Neural cell (in vitro differentiated cells): ENCODE measurements around the gene COL27A1.

Experiments used
- EZH2 ChIP-seq: fragments of 200-600, 300-800 bp; shearing (Covaris generic), sonication (generic); IDR thresholded peaks from 2 replicates; pipeline ENCODE4 v1.6.1; 2014; ENCODE audit warnings: antibody characterized with exemption, low read length, borderline replicate concordance, mild to moderate bottlenecking; ENCODE audit not compliant: insufficient read depth, poor library complexity, severe bottlenecking
- POLR2AphosphoS5 ChIP-seq: IDR thresholded peaks from 2 replicates; pipeline ENCODE4 v1.6.1; 2012
- RAD21 ChIP-seq: fragments of 450-650 bp; conservative IDR thresholded peaks from 2 replicates; pipeline ENCODE4 v1.6.1; 2014; ENCODE audit warnings: antibody characterized with exemption, mild to moderate bottlenecking, moderate library complexity
- TF ChIP-seq, protein P1 (sequence below): fragments of 450-650 bp; IDR thresholded peaks from 2 replicates; pipeline ENCODE4 v1.5.1; 2014; ENCODE audit warnings: antibody characterized with exemption, mild to moderate bottlenecking, moderate library complexity; ENCODE audit not compliant: poor library complexity, severe bottlenecking
- TF ChIP-seq, protein P2 (sequence below): IDR thresholded peaks from 2 replicates; pipeline ENCODE4 v1.6.1; 2012; ENCODE audit warnings: borderline replicate concordance

DNA sequence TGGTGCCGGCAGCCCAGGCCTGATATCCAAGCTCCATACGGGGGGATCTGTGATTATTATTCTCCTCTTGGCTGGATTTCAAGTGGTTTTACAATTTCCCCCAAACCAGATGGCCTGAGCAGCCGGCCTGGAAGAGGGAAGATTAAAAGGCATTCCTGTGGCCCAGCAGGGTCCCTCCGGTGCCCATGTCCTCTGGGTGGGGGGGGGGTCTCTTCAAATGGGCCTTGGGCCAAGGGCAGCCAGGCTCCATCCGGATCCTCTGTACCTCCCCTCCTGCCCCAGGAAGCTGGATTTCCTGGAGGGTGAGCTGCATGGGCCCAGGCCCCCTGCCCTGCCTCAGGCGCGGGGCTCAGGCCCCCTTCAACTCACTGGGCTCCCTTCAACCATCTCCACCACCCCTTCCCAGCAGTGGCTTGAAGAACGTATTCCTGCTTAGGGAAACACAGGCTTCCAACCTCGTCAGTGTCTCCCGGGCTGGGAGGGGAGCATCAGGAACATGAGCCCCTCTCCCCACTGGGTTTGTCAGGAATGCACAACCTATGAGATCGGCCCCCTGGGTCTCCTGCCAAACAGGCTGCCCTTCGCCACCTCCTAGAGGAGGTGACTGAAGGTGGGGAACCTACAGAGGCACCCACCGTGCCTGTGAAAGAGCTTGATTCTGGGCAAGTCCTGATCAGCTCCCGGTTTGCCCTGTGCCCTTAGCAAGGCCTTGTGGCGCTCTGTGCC lies 104.6 kb downstream of the COL27A1 start:
- TF ChIP-seq, protein P1, sequence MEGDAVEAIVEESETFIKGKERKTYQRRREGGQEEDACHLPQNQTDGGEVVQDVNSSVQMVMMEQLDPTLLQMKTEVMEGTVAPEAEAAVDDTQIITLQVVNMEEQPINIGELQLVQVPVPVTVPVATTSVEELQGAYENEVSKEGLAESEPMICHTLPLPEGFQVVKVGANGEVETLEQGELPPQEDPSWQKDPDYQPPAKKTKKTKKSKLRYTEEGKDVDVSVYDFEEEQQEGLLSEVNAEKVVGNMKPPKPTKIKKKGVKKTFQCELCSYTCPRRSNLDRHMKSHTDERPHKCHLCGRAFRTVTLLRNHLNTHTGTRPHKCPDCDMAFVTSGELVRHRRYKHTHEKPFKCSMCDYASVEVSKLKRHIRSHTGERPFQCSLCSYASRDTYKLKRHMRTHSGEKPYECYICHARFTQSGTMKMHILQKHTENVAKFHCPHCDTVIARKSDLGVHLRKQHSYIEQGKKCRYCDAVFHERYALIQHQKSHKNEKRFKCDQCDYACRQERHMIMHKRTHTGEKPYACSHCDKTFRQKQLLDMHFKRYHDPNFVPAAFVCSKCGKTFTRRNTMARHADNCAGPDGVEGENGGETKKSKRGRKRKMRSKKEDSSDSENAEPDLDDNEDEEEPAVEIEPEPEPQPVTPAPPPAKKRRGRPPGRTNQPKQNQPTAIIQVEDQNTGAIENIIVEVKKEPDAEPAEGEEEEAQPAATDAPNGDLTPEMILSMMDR = no peak
- no peak for TF ChIP-seq EZH2
- TF ChIP-seq, protein P2, sequence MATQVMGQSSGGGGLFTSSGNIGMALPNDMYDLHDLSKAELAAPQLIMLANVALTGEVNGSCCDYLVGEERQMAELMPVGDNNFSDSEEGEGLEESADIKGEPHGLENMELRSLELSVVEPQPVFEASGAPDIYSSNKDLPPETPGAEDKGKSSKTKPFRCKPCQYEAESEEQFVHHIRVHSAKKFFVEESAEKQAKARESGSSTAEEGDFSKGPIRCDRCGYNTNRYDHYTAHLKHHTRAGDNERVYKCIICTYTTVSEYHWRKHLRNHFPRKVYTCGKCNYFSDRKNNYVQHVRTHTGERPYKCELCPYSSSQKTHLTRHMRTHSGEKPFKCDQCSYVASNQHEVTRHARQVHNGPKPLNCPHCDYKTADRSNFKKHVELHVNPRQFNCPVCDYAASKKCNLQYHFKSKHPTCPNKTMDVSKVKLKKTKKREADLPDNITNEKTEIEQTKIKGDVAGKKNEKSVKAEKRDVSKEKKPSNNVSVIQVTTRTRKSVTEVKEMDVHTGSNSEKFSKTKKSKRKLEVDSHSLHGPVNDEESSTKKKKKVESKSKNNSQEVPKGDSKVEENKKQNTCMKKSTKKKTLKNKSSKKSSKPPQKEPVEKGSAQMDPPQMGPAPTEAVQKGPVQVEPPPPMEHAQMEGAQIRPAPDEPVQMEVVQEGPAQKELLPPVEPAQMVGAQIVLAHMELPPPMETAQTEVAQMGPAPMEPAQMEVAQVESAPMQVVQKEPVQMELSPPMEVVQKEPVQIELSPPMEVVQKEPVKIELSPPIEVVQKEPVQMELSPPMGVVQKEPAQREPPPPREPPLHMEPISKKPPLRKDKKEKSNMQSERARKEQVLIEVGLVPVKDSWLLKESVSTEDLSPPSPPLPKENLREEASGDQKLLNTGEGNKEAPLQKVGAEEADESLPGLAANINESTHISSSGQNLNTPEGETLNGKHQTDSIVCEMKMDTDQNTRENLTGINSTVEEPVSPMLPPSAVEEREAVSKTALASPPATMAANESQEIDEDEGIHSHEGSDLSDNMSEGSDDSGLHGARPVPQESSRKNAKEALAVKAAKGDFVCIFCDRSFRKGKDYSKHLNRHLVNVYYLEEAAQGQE = no peak
- no peak for TF ChIP-seq RAD21
- no peak for TF ChIP-seq POLR2AphosphoS5
